HEK293 (cell line): ENCODE measurements around the gene MTG1.
A peak's percentile ranks its signal among the peaks of the same experiment; 100 is the strongest.

ENCODE experiments used
- CTCF ChIA-PET: fragments of 350-600 bp; formaldehyde crosslinking; extraction: SDS; loops from one replicate; lab custom pipeline; 2021; ENCODE audit warnings: antibody characterized with exemption; lab: Yijun Ruan, JAX
- POLR2A ChIA-PET: fragments of 300-600 bp; formaldehyde crosslinking; extraction: SDS; loops from one replicate; lab custom pipeline; 2020; ENCODE audit warnings: antibody characterized with exemption, inconsistent platforms; lab: Yijun Ruan, JAX
- H3K27ac ChIP-seq: fragments of 200-500 bp; sonication (Bioruptor generic); 2 replicates; pipeline ENCODE4 v1.5.1; 2014; ENCODE audit warnings: low read depth, low read length, control low read depth, inconsistent platforms; ENCODE audit errors: extremely low read depth
- H3K36me3 ChIP-seq, 2 experiments: fragments of 200-500 bp in 1 of 2; sonication (Bioruptor generic) in 1 of 2; 1 replicate in 1 of 2; 2 replicates in 1 of 2; pipeline ENCODE4 v1.5.1; 2014 to 2017; ENCODE audit warnings: inconsistent platforms in 2 of 2, low read length in 2 of 2; ENCODE audit not compliant: control insufficient read depth in 2 of 2, insufficient read depth in 1 of 2
- H3K4me1 ChIP-seq: fragments of 200-500 bp; sonication (Bioruptor generic); 2 replicates; pipeline ENCODE4 v1.5.1; 2014; ENCODE audit warnings: mild to moderate bottlenecking, low read length, inconsistent platforms; ENCODE audit not compliant: control insufficient read depth, insufficient read depth
- H3K4me3 ChIP-seq: 2 replicates; pipeline ENCODE4 v1.5.1; 2011; ENCODE audit warnings: low read depth, mild to moderate bottlenecking, control low read depth, low read length, moderate library complexity
- H3K9me3 ChIP-seq: fragments of 200-500 bp; sonication (Bioruptor generic); 2 replicates; pipeline ENCODE4 v1.5.1; 2014; ENCODE audit warnings: low read depth, low read length, inconsistent platforms; ENCODE audit not compliant: control insufficient read depth, insufficient read depth
- EGR2 ChIP-seq: fragments of 450-650 bp; formaldehyde crosslinking; IDR thresholded peaks from 2 replicates; pipeline ENCODE4 v1.5.1; 2016; ENCODE audit warnings: low read depth, missing biosample characterization, missing genetic modification characterization
- ELK4 ChIP-seq: IDR thresholded peaks from 2 replicates; pipeline ENCODE4 v1.6.1; 2011; ENCODE audit warnings: mild to moderate bottlenecking, low read depth, low read length, borderline replicate concordance
- GLIS1 ChIP-seq: fragments of 450-650 bp; formaldehyde crosslinking; IDR thresholded peaks from 2 replicates; pipeline ENCODE4 v1.5.1; 2016; ENCODE audit warnings: missing biosample characterization, missing genetic modification characterization
- HOXC10 ChIP-seq: sonication (generic); formaldehyde crosslinking; IDR thresholded peaks from 2 replicates; pipeline ENCODE4 v1.8.1; 2023; ENCODE audit warnings: mild to moderate bottlenecking, missing genetic modification reagents
- KLF10 ChIP-seq: fragments of 450-650 bp; IDR thresholded peaks from 2 replicates; pipeline ENCODE4 v1.5.1; 2018; ENCODE audit warnings: missing biosample characterization, mild to moderate bottlenecking, missing genetic modification characterization
- PRDM1 ChIP-seq: fragments of 450-650 bp; formaldehyde crosslinking; IDR thresholded peaks from 2 replicates; pipeline ENCODE4; 2016; ENCODE audit warnings: missing biosample characterization, missing genetic modification characterization
- TRIM28 ChIP-seq: IDR thresholded peaks from 2 replicates; pipeline ENCODE4 v1.6.1; 2011; ENCODE audit warnings: low read length, control low read depth, borderline replicate concordance
- WT1 ChIP-seq: fragments of 450-650 bp; formaldehyde crosslinking; IDR thresholded peaks from 2 replicates; pipeline ENCODE4 v1.5.1; 2016; ENCODE audit warnings: missing biosample characterization, missing genetic modification characterization
- ZBTB8A ChIP-seq: fragments of 450-650 bp; formaldehyde crosslinking; IDR thresholded peaks from 2 replicates; pipeline ENCODE4 v1.5.1; 2016; ENCODE audit warnings: missing biosample characterization, missing genetic modification characterization
- ZEB2 ChIP-seq: fragments of 450-650 bp; formaldehyde crosslinking; IDR thresholded peaks from 2 replicates; pipeline ENCODE4 v1.5.1; 2016; ENCODE audit warnings: missing biosample characterization, missing genetic modification characterization
- ZFHX2 ChIP-seq: fragments of 450-650 bp; formaldehyde crosslinking; conservative IDR thresholded peaks from 2 replicates; pipeline ENCODE4 v1.5.1; 2016; ENCODE audit warnings: missing biosample characterization, missing genetic modification characterization
- ZIC2 ChIP-seq: fragments of 450-650 bp; formaldehyde crosslinking; IDR thresholded peaks from 2 replicates; pipeline ENCODE4 v1.5.1; 2016; ENCODE audit warnings: missing biosample characterization, missing genetic modification characterization
- ZNF133 ChIP-seq: fragments of 450-650 bp; formaldehyde crosslinking; IDR thresholded peaks from 2 replicates; pipeline ENCODE4 v1.5.1; 2016; ENCODE audit warnings: missing biosample characterization, missing genetic modification characterization
- ZNF211 ChIP-seq: fragments of 450-650 bp; formaldehyde crosslinking; IDR thresholded peaks from 2 replicates; pipeline ENCODE4 v1.5.1; 2016; ENCODE audit warnings: low read depth, missing biosample characterization, missing genetic modification characterization
- ZNF248 ChIP-seq: fragments of 450-650 bp; formaldehyde crosslinking; IDR thresholded peaks from 2 replicates; pipeline ENCODE4 v1.5.1; 2017; ENCODE audit warnings: missing biosample characterization, missing genetic modification characterization
- ZNF394 ChIP-seq: fragments of 450-650 bp; formaldehyde crosslinking; IDR thresholded peaks from 2 replicates; pipeline ENCODE4 v1.5.1; 2016; ENCODE audit warnings: missing biosample characterization, missing genetic modification characterization, mild to moderate bottlenecking, moderate library complexity, borderline replicate concordance
- ZNF398 ChIP-seq: fragments of 450-650 bp; formaldehyde crosslinking; IDR thresholded peaks from 2 replicates; pipeline ENCODE4 v1.5.1; 2017; ENCODE audit warnings: missing biosample characterization, missing genetic modification characterization
- ZNF548 ChIP-seq: fragments of 450-650 bp; formaldehyde crosslinking; IDR thresholded peaks from 2 replicates; pipeline ENCODE4 v1.5.1; 2016; ENCODE audit warnings: missing biosample characterization, missing genetic modification characterization
- ZNF558 ChIP-seq: fragments of 450-650 bp; formaldehyde crosslinking; IDR thresholded peaks from 2 replicates; pipeline ENCODE4 v1.5.1; 2016; ENCODE audit warnings: missing biosample characterization, missing genetic modification characterization
- ZNF623 ChIP-seq: fragments of 450-650 bp; formaldehyde crosslinking; IDR thresholded peaks from 2 replicates; pipeline ENCODE4 v1.5.1; 2016; ENCODE audit warnings: missing biosample characterization, missing genetic modification characterization
- ZNF701 ChIP-seq: fragments of 450-650 bp; formaldehyde crosslinking; IDR thresholded peaks from 2 replicates; pipeline ENCODE4 v1.5.1; 2016; ENCODE audit warnings: missing biosample characterization, missing genetic modification characterization
- ZNF747 ChIP-seq: fragments of 450-650 bp; formaldehyde crosslinking; IDR thresholded peaks from 2 replicates; pipeline ENCODE4 v1.5.1; 2016; ENCODE audit warnings: missing biosample characterization, missing genetic modification characterization
- ZNF837 ChIP-seq: fragments of 450-650 bp; formaldehyde crosslinking; IDR thresholded peaks from 2 replicates; pipeline ENCODE4 v1.5.1; 2016; ENCODE audit warnings: missing biosample characterization, missing genetic modification characterization
- ZSCAN5A ChIP-seq: fragments of 450-650 bp; formaldehyde crosslinking; IDR thresholded peaks from 2 replicates; pipeline ENCODE4 v1.5.1; 2016; ENCODE audit warnings: missing biosample characterization, missing genetic modification characterization

Gene MTG1

GRCh38 chr10:133344236-133344635, 49.7 kb upstream of the MTG1 start:
- CTCF ChIA-PET: interaction anchor here (2.4 kb wide), 1 partner anchor 14 kb away, joined by 11 read pairs; no protein-coding TSS in a partner anchor
- H3K4me1 ChIP-seq: no peaks in the 10 kb centered on the region
- TF ChIP-seq PRDM1 (tag by site-specific recombination) (peak; percentile 98), ZNF548 (tag by site-specific recombination) (no peak)
- TF ChIP-seq, all 188 proteins: peak for 1
- H3K9me3 ChIP-seq: no peaks in the 10 kb centered on the region
- H3K4me3 ChIP-seq: no peak overlapping the region
- POLR2A ChIA-PET: interaction anchor here (0.7 kb wide), 1 partner anchor 84 kb away, joined by 5 read pairs; no protein-coding TSS in a partner anchor
- no peak overlapping the region for H3K27ac ChIP-seq
- H3K36me3 ChIP-seq: no peaks in the 10 kb centered on the region

- Histone ChIP-seq H3K4me1 (no peaks in the 10 kb centered on the region), H3K27ac (no peak overlapping the region), H3K9me3 (no peaks in the 10 kb centered on the region), H3K4me3 (no peak overlapping the region), H3K36me3 (no peaks in the 10 kb centered on the region)
- CTCF ChIA-PET: interaction anchor here (1.8 kb wide), 1 partner anchor 17 kb away, joined by 4 read pairs; no protein-coding TSS in a partner anchor
- TF ChIP-seq ELK4: no peak
- TF ChIP-seq ZFHX2: peak; percentile 42; the same call in 1 of the 2 replicates
- no peak for TF ChIP-seq WT1 (tag by site-specific recombination)
- no peak for TF ChIP-seq ZNF394
- peak; percentile 67; the same call in 1 of the 2 replicates for TF ChIP-seq EGR2
- POLR2A ChIA-PET: no interaction called here
These were observed 47.5 kb upstream of the MTG1 start for GRCh38 chr10:133346413-133346812.

GRCh38 chr10:133347710-133348517, 46.0 kb upstream of the MTG1 start:
- TF ChIP-seq TRIM28: no peak
- no peak for TF ChIP-seq ZNF133 (tag by site-specific recombination)
- peak; percentile 42; the same call in 1 of the 2 replicates for TF ChIP-seq ZNF398 (tag by site-specific recombination)
- no peak for TF ChIP-seq ZNF623 (tag by site-specific recombination)
- TF ChIP-seq ZNF558 (tag by site-specific recombination): no peak
- peak; percentile 44; the same call in 1 of the 2 replicates for TF ChIP-seq ZIC2
- no peak for TF ChIP-seq WT1 (tag by site-specific recombination)
- no peak for TF ChIP-seq ZEB2
- TF ChIP-seq ZNF248 (tag by site-specific recombination): no peak
- no peak for TF ChIP-seq KLF10
- TF ChIP-seq HOXC10 (CRISPR knock-in tag): no peak
- no peak for TF ChIP-seq ZNF747 (tag by site-specific recombination)
- TF ChIP-seq GLIS1: peak; percentile 45; the same call in 1 of the 2 replicates
- TF ChIP-seq ZNF837: no peak
- TF ChIP-seq ZSCAN5A: no peak
- no peak for TF ChIP-seq ZNF211 (tag by site-specific recombination)
- no peak for TF ChIP-seq ZBTB8A
- TF ChIP-seq ZNF701: no peak
- POLR2A ChIA-PET: no interaction called here
- Histone ChIP-seq H3K27ac (no peak overlapping the region), H3K4me1 (no peaks in the 10 kb centered on the region), H3K4me3 (no peak overlapping the region), H3K9me3 (no peaks in the 10 kb centered on the region), H3K36me3 (no peaks in the 10 kb centered on the region)
- CTCF ChIA-PET: interaction anchor here (1.8 kb wide), 1 partner anchor 19 kb away, joined by 4 read pairs; no protein-coding TSS in a partner anchor
